GM06990 (cell line): Measurements from ENCODE around the gene ZNF3.

ENCODE experiments used
- DNase-seq: peaks from one replicate; pipeline ENCODE4 v3.0.0-alpha.2; 2011; ENCODE audit not compliant: insufficient read length; ENCODE audit errors: extremely low read depth
- H3K27me3 ChIP-seq: replicated peaks from 2 replicates; pipeline ENCODE4 v1.6.0; 2011; ENCODE audit warnings: low read length; ENCODE audit not compliant: control insufficient read depth, insufficient read depth
- H3K36me3 ChIP-seq: 2 replicates; pipeline ENCODE4 v1.5.1; 2011; ENCODE audit warnings: low read length; ENCODE audit not compliant: control insufficient read depth, insufficient read depth
- H3K4me3 ChIP-seq: replicated peaks from 2 replicates; pipeline ENCODE4 v1.5.1; 2011; ENCODE audit warnings: low read depth, mild to moderate bottlenecking, control low read depth, low read length
- CTCF ChIP-seq: IDR thresholded peaks from 2 replicates; pipeline ENCODE4 v1.5.1; 2011; ENCODE audit warnings: low read length, control low read depth, mild to moderate bottlenecking, inconsistent platforms; ENCODE audit not compliant: insufficient read depth, poor library complexity, severe bottlenecking

ZNF3 gene

GRCh38 chr7:100049441-100050291 is 31.9 kb downstream of the ZNF3 start, which contains the start of gene ZSCAN21:
Gene ZSCAN21, plus strand, starts transcription at chr7:100049774. Its CDS starts 7,233 bp downstream, at chr7:100057007.
- Histone ChIP-seq H3K4me3 (peak within 1 kb of the TSS; percentile 91), H3K27me3 (no peaks in the 10 kb centered on the region), H3K36me3 (peaks cover 1% of the 10 kb centered on the region; the same call in 1 of the 2 replicates)
- TF ChIP-seq CTCF: peak; percentile 43
- peak; percentile 85 for DNase-seq

GRCh38 chr7:100048680-100049079 is 32.8 kb downstream of the ZNF3 start:
- Histone ChIP-seq H3K4me3 (no peak overlapping the region), H3K27me3 (no peaks in the 10 kb centered on the region), H3K36me3 (peaks cover 1% of the 10 kb centered on the region; the same call in 1 of the 2 replicates)
- no peak for TF ChIP-seq CTCF
- DNase-seq: no peak

GRCh38 chr7:100044718-100045117 is 36.8 kb downstream of the ZNF3 start:
- peak; percentile 23 for TF ChIP-seq CTCF
- Histone ChIP-seq H3K4me3 (no peak overlapping the region), H3K36me3 (no peaks in the 10 kb centered on the region), H3K27me3 (no peaks in the 10 kb centered on the region)
- DNase-seq: no peak

GRCh38 chr7:100040575-100040974 is 40.9 kb downstream of the ZNF3 start:
- no peak for DNase-seq
- Histone ChIP-seq H3K36me3 (no peaks in the 10 kb centered on the region; the same call in 1 of the 2 replicates), H3K4me3 (no peak overlapping the region), H3K27me3 (no peaks in the 10 kb centered on the region)
- no peak for TF ChIP-seq CTCF

- peaks cover 7% of the 10 kb centered on the region for H3K36me3 ChIP-seq
- no peak overlapping the region for H3K4me3 ChIP-seq
- no peaks in the 10 kb centered on the region for H3K27me3 ChIP-seq
- TF ChIP-seq CTCF: no peak
- DNase-seq: no peak
These were observed 43.2 kb downstream of the ZNF3 start for GRCh38 chr7:100038326-100038725.
